Gastrocnemius medialis (tissue), 4 donors: ENCODE measurements around the gene MAG.

Source experiments
- CTCF ChIP-seq, 5 experiments: fragments of 450-650 bp in 3 of 5; fragments of 200-600 bp in 2 of 5; sonication (generic) in 2 of 5; IDR thresholded peaks in 4 of 5; conservative IDR thresholded peaks in 1 of 5; 1 replicate in 4 of 5; 2 replicates in 1 of 5; pipeline ENCODE4 v1.5.1; 2016 to 2019; ENCODE audit warnings: antibody characterized with exemption in 5 of 5, mild to moderate bottlenecking in 3 of 5, moderate library complexity in 3 of 5
- POLR2A ChIP-seq, 2 donors: fragments of 450-650 bp; IDR thresholded peaks; one replicate each; pipeline ENCODE4 v1.6.1; 2017; ENCODE audit warnings: antibody characterized with exemption in 2 of 2, mild to moderate bottlenecking in 2 of 2, moderate library complexity in 2 of 2

GRCh38 chr19:35337984-35338296 lies 46.0 kb downstream of the MAG start:
- TF ChIP-seq CTCF (IDR thresholded peaks at IDR 0.05 in 4 of 5, conservative IDR thresholded peaks at IDR 0.05 in 1 of 5) (no peak), POLR2A (IDR thresholded peaks at IDR 0.05) (no peak)
